Bone marrow (tissue), 2 donors: ENCODE measurements around the gene TMEM87A.
"Not testable (repeated sequence)": the region's sequence is repeated elsewhere in the genome, so short reads cannot be mapped to it uniquely, and the experiment has no call there.

Source experiments
- DNase-seq, 2 donors: peaks; one replicate each; lab custom pipeline; 2025; lab: John Stamatoyannopoulos, UW

The TMEM87A gene, protein sequence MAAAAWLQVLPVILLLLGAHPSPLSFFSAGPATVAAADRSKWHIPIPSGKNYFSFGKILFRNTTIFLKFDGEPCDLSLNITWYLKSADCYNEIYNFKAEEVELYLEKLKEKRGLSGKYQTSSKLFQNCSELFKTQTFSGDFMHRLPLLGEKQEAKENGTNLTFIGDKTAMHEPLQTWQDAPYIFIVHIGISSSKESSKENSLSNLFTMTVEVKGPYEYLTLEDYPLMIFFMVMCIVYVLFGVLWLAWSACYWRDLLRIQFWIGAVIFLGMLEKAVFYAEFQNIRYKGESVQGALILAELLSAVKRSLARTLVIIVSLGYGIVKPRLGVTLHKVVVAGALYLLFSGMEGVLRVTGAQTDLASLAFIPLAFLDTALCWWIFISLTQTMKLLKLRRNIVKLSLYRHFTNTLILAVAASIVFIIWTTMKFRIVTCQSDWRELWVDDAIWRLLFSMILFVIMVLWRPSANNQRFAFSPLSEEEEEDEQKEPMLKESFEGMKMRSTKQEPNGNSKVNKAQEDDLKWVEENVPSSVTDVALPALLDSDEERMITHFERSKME

DNA sequence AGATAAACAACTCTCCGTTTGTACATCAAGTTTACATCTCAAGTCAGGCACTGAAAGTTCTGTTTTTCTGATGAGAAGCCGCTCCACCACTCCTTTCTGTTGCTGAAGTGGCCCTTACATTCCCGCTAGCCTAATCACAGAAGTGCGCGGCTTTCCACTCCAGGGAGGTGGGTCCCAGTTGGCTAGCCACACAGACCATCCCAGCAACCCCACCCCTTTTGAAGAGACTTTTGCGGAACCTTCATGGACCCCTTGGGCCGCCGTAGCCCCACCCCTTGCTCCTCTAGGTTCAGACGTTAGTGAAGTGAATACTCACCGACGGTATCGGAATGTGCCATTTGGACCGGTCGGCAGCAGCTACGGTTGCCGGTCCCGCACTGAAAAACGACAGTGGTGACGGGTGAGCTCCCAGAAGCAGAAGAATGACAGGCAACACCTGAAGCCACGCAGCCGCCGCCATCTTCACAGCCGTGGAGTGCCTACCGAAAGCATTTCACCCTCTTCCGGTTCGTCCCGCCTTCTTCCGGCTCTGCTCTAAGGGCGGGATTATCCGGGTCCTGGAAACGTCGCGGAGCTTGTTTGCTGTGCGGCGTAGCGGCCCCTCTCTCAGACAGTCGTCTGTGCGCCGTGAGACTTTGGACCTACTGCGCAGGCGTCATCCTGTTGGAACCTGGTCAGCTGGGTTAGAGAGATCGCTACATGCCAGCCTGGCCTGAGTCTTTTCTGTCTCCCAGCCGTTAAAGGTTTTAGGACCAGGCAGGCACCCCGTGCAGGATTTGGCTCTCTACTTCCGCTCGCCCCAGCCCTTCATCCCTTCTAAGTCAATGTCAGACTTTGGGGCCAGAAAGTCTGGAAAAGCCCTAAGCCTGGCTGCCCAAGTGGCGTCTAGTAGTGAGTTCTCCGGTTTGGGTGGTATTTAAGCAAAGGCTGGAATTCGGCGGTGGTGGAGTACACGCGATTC, at the start of gene TMEM87A, which contains the start of gene GANC:
TMEM87A (minus strand) TSS at position 495 of the 961 bp plus-strand sequence; CDS start at position 460, 35 bp downstream.
GANC (plus strand) TSS at position 263 of the 961 bp plus-strand sequence. CDS start 1,281 bp downstream, outside the sequence.
- peak; percentile 89 to 97 for DNase-seq

DNA sequence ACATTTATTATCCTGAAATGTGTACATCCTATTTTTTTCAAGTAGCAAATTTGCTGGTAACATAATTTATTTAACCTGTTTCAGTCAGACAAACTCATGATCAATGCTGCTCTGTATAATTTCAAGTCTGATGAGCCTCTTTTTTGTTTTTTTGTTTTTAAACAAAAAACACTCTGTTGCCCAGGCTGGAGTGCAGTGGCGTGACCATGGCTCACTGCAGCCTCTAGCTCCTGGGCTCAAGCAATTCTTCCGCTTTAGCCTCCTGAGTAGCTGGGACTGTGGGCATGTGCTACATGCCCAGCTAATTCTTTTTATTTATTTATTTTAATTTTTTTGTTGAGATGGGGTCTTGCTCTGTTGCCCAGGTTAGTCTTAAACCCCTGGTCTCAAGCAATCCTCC, 46.0 kb upstream of the TMEM87A start:
- DNase-seq = no peak

DNA sequence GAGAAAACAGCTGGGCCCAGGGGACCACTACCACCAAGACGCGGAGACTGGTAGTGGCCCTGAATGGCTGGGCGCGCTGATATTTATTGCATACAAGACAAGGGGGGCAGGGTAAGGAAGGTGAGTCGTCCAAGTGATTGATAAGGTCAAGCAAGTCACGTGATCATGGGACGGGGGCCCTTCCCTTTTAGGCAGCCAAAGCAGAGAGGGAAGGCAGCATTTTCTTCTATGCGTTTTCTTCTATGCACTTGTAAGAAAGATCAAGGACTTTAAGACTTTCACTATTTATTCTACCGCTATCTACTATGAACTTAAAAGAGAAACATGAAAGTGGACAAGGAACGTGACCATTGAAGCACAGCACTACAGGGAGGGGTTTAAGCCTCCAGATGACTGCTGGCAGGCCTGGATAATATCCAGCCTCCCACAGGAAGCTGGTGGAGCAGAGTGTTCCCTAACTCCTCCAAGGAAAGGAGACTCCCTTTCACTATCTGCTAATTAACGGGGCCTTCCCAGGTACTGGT, 43.1 kb upstream of the TMEM87A start:
- not testable (repeated sequence) for DNase-seq

DNA sequence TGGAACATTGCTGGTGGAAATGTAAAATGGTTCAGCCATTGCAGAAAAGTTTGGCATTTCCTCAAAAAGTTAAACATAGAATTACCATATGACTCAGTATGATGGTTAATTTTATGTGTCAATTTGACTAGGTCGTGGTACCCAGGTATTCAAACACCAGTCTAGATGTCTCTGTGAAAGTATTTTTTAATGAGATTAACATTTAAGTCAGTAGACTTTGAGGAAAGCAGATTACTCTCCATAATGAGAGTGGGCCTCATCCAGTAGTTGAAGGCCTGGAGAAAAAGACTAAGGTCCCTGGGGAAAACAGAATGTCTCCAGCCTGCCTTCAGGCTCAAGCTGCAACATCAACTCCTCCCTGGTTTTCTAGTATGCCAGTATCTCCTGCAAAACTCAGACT, 42.3 kb upstream of the TMEM87A start:
- no peak for DNase-seq

DNA sequence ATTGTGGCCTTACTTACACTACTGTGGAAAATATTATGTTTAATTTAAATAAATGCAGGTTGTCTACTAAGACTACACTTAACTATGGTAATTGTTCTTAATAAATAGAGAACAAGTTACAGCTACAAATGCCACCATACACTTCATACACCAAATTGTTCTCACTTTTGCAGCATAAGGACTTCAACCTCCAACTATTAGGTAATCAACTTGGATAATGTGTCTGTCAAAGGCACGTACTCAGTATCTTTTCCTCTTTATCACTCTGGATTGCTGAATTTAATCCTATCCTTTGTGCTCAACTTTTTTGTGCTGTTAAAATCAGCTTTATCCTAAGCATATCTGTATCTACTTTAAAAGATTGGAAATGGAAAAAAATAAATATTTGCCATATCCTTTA, 41.6 kb upstream of the TMEM87A start:
- no peak for DNase-seq

DNA sequence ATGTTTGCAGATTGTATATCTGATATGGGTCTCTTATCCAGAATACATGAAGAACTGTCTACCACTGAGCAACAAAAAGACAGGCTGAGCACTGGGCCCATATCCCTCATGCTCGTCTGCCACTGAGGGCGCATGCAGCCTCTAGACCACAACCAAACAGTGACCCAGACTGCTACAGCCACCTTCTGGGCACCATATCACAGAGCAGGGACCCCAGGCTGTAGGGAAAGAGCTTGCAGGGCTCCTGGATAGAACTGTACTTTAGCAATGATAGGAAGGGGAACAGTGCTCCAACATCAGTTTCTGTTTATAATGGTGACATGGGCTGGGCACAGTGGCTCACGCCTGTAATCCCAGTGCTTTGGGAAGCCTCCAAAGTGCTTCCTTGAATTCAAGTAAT, 40.2 kb upstream of the TMEM87A start:
- DNase-seq = no peak

DNA sequence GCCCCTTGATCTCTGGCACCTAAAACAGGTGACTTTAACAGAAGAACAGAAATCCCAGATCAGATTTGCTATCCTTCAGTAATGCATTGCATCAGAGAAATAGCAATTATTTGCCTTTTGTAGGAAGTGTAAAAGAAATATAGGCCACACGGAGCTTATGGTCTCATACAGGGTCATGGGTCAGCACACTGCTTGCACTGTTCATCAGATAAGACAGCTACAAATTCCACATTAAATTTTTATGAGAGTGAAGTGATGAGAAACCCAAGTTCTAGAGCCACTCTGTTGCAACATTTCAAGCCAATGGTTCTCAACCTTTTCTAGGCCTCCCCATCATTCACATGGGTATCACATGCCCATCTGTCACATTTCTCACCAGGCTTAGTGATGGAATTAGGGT, 33.4 kb upstream of the TMEM87A start:
- no peak for DNase-seq

DNA sequence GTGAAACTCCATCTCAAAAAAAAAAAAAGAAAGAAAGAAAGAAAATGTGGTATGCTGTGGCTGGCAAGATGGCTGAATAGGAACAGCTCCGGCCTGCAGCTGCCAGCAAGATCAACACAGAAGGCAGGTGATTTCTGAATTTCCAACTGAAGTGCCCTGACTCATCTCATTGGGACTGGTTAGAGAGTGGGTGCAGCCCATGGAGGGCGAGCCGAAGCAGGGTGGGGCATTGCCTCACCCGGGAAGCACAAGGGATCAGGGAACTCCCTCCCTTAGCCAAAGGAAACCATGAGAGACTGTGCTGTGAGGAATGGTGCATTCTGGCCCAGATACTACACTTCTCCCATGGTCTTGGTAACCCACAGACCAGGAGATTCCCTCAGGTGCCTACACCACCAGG, 27.8 kb upstream of the TMEM87A start:
- DNase-seq = not testable (repeated sequence)

DNA sequence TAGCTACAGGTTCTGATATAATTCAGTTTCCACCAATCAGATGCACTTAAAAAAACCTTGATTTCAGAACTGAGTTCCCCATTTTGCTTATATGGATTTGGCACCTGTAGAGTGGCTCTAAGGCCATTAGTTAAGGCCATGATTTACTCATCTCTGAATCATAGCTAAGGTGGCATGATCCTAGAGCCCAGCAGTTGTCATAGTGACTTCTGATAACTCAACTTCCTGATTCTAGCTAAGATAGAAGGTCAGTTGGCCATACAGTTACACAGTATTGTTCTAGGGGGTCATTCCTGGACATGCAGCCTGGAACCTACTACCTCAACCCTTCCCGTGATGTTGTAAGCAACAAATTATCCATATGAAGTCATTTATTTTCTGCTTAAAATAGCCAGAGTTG, 15.9 kb upstream of the TMEM87A start:
- no peak for DNase-seq

DNA sequence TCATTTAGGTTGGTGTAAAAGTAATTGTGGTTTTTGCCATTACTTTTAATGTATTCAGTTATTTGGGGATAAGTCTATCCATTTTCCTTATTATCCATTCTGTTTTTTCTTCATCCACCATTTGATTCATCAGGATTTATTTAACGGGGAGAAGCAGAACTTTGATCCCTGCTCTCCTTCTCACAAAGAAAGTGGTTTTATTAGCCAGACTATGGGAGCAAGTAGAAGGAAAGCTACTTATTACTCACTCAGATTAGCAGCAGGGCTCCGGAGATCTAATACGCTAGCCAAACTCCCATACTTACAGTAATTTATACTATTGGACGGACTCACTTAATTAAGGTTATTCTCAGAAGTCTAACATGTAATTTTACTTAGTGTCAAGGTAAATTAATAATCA, 14.7 kb upstream of the TMEM87A start:
- no peak for DNase-seq

DNA sequence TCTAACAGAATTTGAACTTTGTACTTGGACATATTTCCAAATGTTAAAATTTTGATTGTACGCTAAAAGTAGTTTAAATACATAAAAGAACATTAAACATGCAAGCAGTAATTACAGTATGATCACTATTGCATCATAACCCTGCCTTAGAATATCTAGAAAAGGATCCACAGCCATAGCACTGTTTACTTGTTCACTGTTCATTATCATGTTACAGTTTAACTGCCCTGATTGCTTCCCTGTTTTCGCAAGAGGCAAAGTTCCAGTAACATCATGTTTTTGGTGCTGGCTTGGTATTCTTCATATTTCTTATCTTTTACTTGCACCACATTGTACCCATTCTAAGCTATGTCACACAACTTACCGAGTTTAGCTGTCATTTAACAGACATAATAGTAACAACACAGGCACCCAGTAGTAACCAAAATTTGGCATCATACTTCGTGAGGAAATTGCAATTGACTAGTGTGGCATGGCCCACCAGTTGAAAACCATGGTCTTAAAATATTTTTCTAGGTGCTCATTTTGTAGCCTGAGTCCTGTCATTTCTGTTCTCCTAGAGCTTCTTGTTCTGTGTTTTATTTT, 13.3 kb upstream of the TMEM87A start:
- DNase-seq = no peak

DNA sequence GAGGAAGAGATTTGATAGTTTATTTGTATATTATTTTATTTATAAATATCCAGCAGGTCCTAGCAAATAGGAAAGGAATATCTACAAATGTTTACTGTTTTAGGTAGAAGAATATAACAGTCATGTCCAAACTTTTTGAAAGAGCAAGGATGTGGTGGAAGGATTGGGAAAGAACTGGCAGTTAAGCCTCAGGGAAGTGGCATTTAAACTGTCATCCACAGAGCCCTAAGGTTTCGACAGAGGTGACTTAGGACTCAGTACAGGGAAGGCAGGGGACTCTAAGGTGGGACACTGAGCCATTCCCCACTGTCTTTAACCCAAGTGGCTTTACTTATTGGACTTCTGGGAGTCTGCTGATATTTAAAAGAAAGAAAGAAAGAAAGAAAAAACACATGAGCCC, 11.8 kb upstream of the TMEM87A start:
- DNase-seq = no peak

DNA sequence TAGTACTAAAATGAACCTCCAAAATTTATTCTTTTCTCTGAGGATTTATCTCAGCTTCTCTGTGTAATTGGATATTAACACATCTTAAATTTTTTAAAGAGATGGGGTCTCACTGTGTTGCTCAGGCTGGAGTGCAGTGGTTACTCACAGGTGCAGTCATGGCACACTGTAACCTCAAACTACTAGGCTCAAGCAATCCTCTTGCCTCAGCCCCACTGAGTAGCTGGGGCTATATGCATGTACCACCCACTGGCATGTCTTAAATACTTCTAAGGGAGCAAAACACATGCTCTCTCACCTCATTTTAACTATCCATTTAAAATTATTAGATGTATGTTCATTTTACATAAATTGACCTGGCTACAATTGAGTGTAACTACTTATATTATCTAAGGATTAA, 11.3 kb upstream of the TMEM87A start:
- DNase-seq = no peak

DNA sequence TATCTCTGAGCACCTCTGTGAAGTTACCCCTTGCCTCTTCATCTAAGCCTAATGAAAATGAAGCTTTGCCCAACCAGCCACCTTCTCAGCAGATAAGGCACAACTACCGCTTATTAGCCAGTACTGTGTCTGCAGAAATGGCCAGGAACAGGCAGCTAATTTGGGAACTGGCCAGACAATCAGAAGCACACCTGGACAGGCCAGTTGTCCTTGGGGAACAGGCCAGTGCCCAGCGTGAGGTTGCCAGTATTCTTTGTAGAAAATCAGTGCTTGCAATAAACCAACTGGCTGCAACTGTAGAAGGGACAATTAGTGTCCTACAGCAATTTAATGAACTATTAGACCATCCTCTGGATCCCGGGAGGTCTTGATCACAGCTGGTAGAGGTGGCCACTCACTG, 10.4 kb upstream of the TMEM87A start:
- no peak for DNase-seq

DNA sequence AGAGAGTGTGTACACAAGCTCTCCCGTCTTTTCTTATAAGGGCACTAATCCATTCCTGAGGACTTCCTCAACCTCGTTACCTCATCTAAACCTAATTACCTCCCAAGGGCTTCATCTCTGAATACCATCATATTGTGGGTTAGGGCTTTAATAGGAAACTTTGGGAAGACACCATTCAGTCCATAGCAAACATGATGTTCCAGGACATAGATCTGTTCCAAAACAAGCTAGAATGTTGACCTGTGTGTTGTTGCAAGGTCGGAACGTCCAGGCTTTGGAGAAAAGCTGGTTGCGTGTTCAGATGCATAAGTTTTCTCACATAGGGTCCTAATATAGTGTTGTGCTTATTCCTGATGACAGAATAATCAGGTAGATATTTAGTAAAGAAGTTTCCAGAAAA, 9.7 kb upstream of the TMEM87A start:
- DNase-seq = no peak

DNA sequence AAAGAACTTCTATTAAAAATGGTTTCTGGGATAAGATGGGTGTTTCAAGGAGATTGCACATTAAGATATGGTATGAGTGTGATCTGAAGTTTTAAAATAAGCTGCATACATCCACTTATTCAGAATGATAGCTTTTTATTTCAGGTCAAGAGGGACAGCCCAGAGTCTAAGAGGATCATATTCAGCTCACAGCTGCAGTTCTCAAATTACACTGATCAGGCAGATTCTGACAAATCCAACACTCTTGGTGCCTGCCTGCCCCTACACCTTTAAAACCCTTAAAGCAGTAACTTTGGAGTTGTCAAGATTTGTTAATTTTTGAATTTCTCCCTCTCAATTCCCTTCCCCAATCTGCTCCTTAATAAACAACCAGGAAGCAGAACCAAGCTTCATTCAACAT, 9.1 kb upstream of the TMEM87A start:
- no peak for DNase-seq

DNA sequence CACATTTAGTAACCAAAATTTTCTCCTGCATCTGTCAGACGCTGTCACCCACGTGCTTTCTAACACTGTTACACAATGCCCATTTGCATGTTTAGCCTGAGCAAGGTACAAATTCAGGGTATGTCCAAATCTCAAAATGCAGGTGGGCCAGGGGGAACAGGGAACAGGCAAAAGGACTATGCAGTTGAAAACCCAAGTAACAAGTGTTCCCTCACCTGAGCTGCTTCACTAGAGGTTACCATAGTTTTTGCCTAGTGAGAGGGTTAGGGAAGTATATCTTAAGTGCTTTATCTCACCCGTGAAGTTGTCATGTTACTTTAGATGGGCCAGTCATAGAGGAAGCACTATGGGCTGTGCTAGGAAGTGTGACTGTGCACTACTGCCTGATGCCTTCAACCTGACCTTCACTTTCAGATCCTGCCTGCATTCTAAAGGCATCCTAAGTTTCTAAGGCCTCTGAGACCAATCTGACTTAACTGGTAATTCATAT, 6.0 kb upstream of the TMEM87A start:
- peak; percentile 15 to 72 for DNase-seq

DNA sequence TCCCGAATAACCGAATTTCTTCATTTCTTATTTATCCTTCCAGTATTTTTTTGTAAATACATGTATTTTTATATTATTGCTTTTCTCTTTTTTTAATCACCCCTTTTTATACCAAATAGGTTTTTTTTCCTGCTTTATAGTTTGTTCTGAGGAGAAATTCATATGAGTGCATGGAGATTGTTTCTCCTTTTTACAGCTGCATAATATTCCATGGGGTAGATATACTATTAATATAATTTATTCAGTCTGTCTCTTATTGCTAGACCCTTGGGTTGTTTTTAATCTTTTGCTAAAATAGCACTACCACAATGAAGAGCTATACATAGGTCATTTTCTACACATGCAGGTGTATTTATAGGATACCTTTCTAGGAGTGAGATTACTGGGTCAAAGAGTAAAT, 3.5 kb upstream of the TMEM87A start:
- no peak for DNase-seq

DNA sequence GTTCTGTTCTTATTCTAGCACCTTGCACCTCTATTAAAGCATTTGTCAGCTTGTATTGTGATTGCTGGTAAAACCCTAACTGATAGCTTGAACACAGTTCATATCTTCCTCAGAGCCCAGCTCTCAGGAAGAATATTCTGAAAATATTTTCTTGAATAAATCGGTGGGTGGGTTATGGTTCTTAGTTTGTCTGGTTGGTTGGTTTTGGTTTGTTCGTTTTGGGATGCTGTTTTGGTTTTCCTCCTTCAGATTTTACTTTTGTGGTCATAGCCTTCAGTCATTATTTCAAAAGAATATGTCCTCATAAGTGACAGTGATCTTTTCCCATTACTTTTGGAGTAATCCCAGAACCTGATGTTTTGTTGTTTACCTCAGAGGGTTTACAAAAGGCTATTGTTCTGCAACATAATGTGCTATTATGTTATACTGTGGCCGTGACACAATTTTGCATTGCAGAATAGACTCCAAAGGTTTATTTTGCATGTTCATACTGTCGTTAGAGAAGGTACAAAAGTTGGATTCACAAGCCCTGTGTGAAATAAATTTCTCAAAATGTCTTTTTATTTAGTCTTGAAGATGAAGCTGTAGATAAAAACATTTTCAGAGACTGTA, 2.7 kb upstream of the TMEM87A start:
- no peak for DNase-seq

DNA sequence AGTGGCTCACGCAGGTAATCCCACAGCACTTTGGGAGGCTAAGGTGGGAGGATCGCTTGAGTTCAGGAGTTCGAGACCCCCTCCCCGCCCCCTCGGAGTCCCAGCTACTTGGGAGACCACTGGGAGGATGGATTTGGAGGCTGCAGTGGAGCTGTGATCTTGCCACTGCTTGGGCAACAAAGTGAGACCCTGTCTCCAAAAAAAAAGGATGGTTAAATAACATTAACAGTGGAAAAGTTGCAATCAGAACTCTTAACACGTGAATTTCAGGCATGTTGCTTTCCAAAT, 1.4 kb upstream of the TMEM87A start:
- no peak for DNase-seq

DNA sequence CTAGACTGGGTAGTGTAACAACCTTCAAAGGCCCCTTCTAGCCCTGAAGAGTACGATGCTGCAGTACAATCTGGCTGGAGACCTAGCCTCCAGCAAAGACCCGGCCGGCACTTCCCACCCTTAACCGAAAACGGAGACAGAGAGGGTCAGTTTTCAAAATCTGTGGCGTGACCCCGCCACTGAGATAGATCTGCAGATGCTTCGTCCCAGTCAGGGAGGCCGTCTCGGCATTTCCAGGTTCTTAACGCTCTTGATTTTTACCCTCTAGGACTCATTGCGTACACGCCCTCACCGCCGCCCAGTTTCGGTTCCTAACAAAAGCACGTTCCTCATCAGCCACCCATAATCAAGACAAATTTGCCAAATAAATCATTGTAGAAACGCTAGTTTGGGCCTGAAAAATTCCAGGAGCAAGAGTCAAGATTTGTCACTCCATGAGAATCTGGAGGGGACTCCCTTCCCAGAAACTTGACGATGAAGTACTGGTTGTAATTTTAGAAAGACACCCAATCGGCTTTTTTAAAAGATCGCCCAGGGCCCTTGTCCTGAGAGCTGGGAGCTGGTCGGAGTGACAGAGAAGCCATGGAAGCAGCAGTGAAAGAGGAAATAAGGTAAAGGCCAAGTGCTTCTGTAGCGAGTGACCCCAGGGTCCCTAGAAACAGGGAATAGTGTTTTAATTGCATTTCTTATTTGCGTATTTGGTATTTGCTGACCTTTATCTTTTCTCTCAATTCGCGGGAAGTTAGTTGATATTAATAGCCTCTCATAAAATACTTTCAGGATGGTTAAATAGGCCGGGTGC, 868 bp upstream of the TMEM87A start:
- DNase-seq = peak; percentile 24 to 61
